ENCODE measurements around the gene GAMT.

The GAMT gene

GRCh38 chr19:1432507-1432887 is 31.2 kb upstream of the GAMT start:
- Histone ChIP-seq H3K9me3 (ENCODE audit: insufficient read depth, low read length) (no peaks in the 10 kb centered on the region), H3K9ac (ENCODE audit: insufficient read length, low read depth) (no peak overlapping the region), H3K36me3 (ENCODE audit: insufficient read depth, insufficient read length, low read length) (peaks cover 73% of the 10 kb centered on the region), H3K27me3 (ENCODE audit: insufficient read depth, insufficient read length) (no peaks in the 10 kb centered on the region), H3K4me1 (ENCODE audit: insufficient read depth, insufficient read length) (peaks cover 21% of the 10 kb centered on the region), H3K4me3 (ENCODE audit: insufficient read length, low read depth) (no peak overlapping the region)
- DNase-seq (ENCODE audit: low read depth, low spot score), result no peak
- TF ChIP-seq YY1 (IDR thresholded peaks at IDR 0.05; ENCODE audit: insufficient read depth, insufficient read length), result no peak
- no peak for TF ChIP-seq ZNF274 (IDR thresholded peaks at IDR 0.05; ENCODE audit: low read depth, low read length)
- TF ChIP-seq SUZ12 (IDR thresholded peaks at IDR 0.05; ENCODE audit: extremely low read depth, insufficient read depth, insufficient read length), result no peak

GRCh38 chr19:1431759-1432506 is 30.6 kb upstream of the GAMT start:
- Histone ChIP-seq H3K9me3 (ENCODE audit: insufficient read depth, low read length) (no peaks in the 10 kb centered on the region), H3K4me1 (ENCODE audit: insufficient read depth, insufficient read length) (peaks cover 21% of the 10 kb centered on the region), H3K36me3 (ENCODE audit: insufficient read depth, insufficient read length, low read length) (peaks cover 78% of the 10 kb centered on the region), H3K9ac (ENCODE audit: insufficient read length, low read depth) (peak overlapping the region; percentile 21), H3K27me3 (ENCODE audit: insufficient read depth, insufficient read length) (no peaks in the 10 kb centered on the region), H3K4me3 (ENCODE audit: insufficient read length, low read depth) (no peak overlapping the region)
- DNase-seq (ENCODE audit: low read depth, low spot score), result no peak
- TF ChIP-seq SUZ12 (IDR thresholded peaks at IDR 0.05; ENCODE audit: extremely low read depth, insufficient read depth, insufficient read length) (no peak), YY1 (IDR thresholded peaks at IDR 0.05; ENCODE audit: insufficient read depth, insufficient read length) (no peak), ZNF274 (IDR thresholded peaks at IDR 0.05; ENCODE audit: low read depth, low read length) (no peak)

- Histone ChIP-seq H3K9ac (ENCODE audit: insufficient read length, low read depth) (no peak overlapping the region), H3K27me3 (ENCODE audit: insufficient read depth, insufficient read length) (no peaks in the 10 kb centered on the region), H3K4me3 (ENCODE audit: insufficient read length, low read depth) (no peak overlapping the region), H3K36me3 (ENCODE audit: insufficient read depth, insufficient read length, low read length) (peaks cover 89% of the 10 kb centered on the region), H3K9me3 (ENCODE audit: insufficient read depth, low read length) (no peaks in the 10 kb centered on the region), H3K4me1 (ENCODE audit: insufficient read depth, insufficient read length) (peaks cover 32% of the 10 kb centered on the region)
- DNase-seq (ENCODE audit: low read depth, low spot score), result no peak
- TF ChIP-seq ZNF274 (IDR thresholded peaks at IDR 0.05; ENCODE audit: low read depth, low read length) (no peak), SUZ12 (IDR thresholded peaks at IDR 0.05; ENCODE audit: extremely low read depth, insufficient read depth, insufficient read length) (no peak)
These were observed 28.9 kb upstream of the GAMT start for GRCh38 chr19:1430246-1430645.

GRCh38 chr19:1429750-1430149 is 28.4 kb upstream of the GAMT start:
- Histone ChIP-seq H3K36me3 (ENCODE audit: insufficient read depth, insufficient read length, low read length) (peaks cover 91% of the 10 kb centered on the region), H3K27me3 (ENCODE audit: insufficient read depth, insufficient read length) (no peaks in the 10 kb centered on the region), H3K4me1 (ENCODE audit: insufficient read depth, insufficient read length) (peaks cover 34% of the 10 kb centered on the region), H3K4me3 (ENCODE audit: insufficient read length, low read depth) (no peak overlapping the region), H3K9me3 (ENCODE audit: insufficient read depth, low read length) (no peaks in the 10 kb centered on the region), H3K9ac (ENCODE audit: insufficient read length, low read depth) (peak overlapping the region; percentile 12)
- DNase-seq (ENCODE audit: low read depth, low spot score), result no peak
- TF ChIP-seq YY1 (IDR thresholded peaks at IDR 0.05; ENCODE audit: insufficient read depth, insufficient read length) (no peak), ZNF274 (IDR thresholded peaks at IDR 0.05; ENCODE audit: low read depth, low read length) (no peak), SUZ12 (IDR thresholded peaks at IDR 0.05; ENCODE audit: extremely low read depth, insufficient read depth, insufficient read length) (no peak)

- no peak for DNase-seq (ENCODE audit: low read depth, low spot score)
- Histone ChIP-seq H3K36me3 (ENCODE audit: insufficient read depth, insufficient read length, low read length) (peaks cover 90% of the 10 kb centered on the region), H3K27me3 (ENCODE audit: insufficient read depth, insufficient read length) (no peaks in the 10 kb centered on the region), H3K4me3 (ENCODE audit: insufficient read length, low read depth) (no peak overlapping the region), H3K4me1 (ENCODE audit: insufficient read depth, insufficient read length) (peaks cover 36% of the 10 kb centered on the region), H3K9ac (ENCODE audit: insufficient read length, low read depth) (peak overlapping the region; percentile 18), H3K9me3 (ENCODE audit: insufficient read depth, low read length) (no peaks in the 10 kb centered on the region)
- TF ChIP-seq YY1 (IDR thresholded peaks at IDR 0.05; ENCODE audit: insufficient read depth, insufficient read length), result no peak
- TF ChIP-seq ZNF274 (IDR thresholded peaks at IDR 0.05; ENCODE audit: low read depth, low read length), result no peak
- TF ChIP-seq SUZ12 (IDR thresholded peaks at IDR 0.05; ENCODE audit: extremely low read depth, insufficient read depth, insufficient read length), result no peak
These were observed 27.5 kb upstream of the GAMT start for GRCh38 chr19:1428738-1429391.

GRCh38 chr19:1427221-1427920 is 26.0 kb upstream of the GAMT start:
- Histone ChIP-seq H3K4me1 (ENCODE audit: insufficient read depth, insufficient read length) (peaks cover 32% of the 10 kb centered on the region), H3K9ac (ENCODE audit: insufficient read length, low read depth) (no peak overlapping the region), H3K36me3 (ENCODE audit: insufficient read depth, insufficient read length, low read length) (peaks cover 90% of the 10 kb centered on the region), H3K9me3 (ENCODE audit: insufficient read depth, low read length) (no peaks in the 10 kb centered on the region), H3K4me3 (ENCODE audit: insufficient read length, low read depth) (no peak overlapping the region), H3K27me3 (ENCODE audit: insufficient read depth, insufficient read length) (no peaks in the 10 kb centered on the region)
- TF ChIP-seq ZNF274 (IDR thresholded peaks at IDR 0.05; ENCODE audit: low read depth, low read length) (no peak), YY1 (IDR thresholded peaks at IDR 0.05; ENCODE audit: insufficient read depth, insufficient read length) (no peak)
- DNase-seq (ENCODE audit: low read depth, low spot score), result no peak

- Histone ChIP-seq H3K36me3 (ENCODE audit: insufficient read depth, insufficient read length, low read length) (peaks cover 90% of the 10 kb centered on the region), H3K4me1 (ENCODE audit: insufficient read depth, insufficient read length) (peaks cover 36% of the 10 kb centered on the region)
These were observed 25.4 kb upstream of the GAMT start for GRCh38 chr19:1426736-1427135.

More at GRCh38 chr19:1426736-1427135, 25.4 kb upstream of the GAMT start:
- H3K9me3 ChIP-seq (ENCODE audit: insufficient read depth, low read length), result no peaks in the 10 kb centered on the region
- no peak overlapping the region for H3K9ac ChIP-seq (ENCODE audit: insufficient read length, low read depth)
- TF ChIP-seq YY1 (IDR thresholded peaks at IDR 0.05; ENCODE audit: insufficient read depth, insufficient read length) (no peak), SUZ12 (IDR thresholded peaks at IDR 0.05; ENCODE audit: extremely low read depth, insufficient read depth, insufficient read length) (no peak), ZNF274 (IDR thresholded peaks at IDR 0.05; ENCODE audit: low read depth, low read length) (no peak)
- DNase-seq (ENCODE audit: low read depth, low spot score), result no peak
- no peaks in the 10 kb centered on the region for H3K27me3 ChIP-seq (ENCODE audit: insufficient read depth, insufficient read length)
- no peak overlapping the region for H3K4me3 ChIP-seq (ENCODE audit: insufficient read length, low read depth)

All from NT2/D1 (cell line).